ENCODE data around the gene DNAJB9. TPM values are rescaled to one million over a fixed set of nuclear protein-coding genes. Genes with fewer than 3 reads are reported as not detected.

Gene DNAJB9
- total and polyA plus RNA-seq, 2 of the 8 experiments (the other 6 are each of a cell fraction or from before 2014, with no cell fraction given), result 1.8 to 9.7 TPM

DNA sequence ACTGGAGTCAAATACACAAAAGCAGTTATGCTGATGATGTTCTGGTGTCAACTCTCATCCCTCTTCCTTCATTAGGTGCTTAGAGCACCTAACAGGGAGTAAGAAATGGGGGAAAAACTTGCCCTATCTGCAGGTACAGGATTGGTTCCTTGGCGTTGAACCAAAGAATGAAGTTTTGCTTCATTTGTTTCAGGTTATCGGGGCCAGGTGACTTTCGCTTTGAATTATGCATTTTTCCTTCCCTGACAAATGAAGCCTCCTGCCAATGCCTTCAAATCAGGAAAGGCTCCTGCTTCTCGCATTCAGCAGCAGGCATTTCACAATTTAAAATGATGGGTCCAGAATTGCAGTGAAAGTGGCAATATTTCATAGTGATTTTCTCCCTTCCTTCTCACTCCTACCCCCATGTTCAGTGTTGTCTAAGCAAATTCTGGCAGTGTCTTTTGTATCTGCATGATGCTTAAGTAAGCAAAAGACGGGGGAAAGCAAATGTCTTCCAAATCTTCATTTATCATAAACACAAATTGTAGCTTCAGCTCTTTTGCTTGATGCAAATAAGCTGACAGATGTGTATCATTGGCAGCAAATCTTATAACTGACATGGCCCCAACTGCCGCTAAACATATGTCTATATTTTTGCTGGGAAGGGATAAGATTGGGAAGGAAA lies 29.4 kb downstream of the DNAJB9 start:
- Histone ChIP-seq H3K14ac (ENCODE audit: insufficient read length) (no peak overlapping the region), H3K79me2 (ENCODE audit: control insufficient read depth in 1 of 2, insufficient read depth in 2 of 2, low read length in 2 of 2) (no peaks in the 10 kb centered on the region), H3K27ac (ENCODE audit: low read depth, low read length) (no peak overlapping the region), H2BK120ac (replicated peaks; ENCODE audit: low read depth, low read length) (no peak overlapping the region), H3K36me3 (ENCODE audit: control insufficient read depth in 2 of 4, insufficient read depth in 4 of 4, low read length in 3 of 4) (no peaks in the 10 kb centered on the region), H3K18ac (ENCODE audit: extremely low read depth, low read length) (no peak overlapping the region), H2BK20ac (ENCODE audit: low read length) (no peak overlapping the region), H3K4me2 (ENCODE audit: insufficient read depth in 1 of 2, low read depth in 2 of 2, low read length in 2 of 2) (no peak overlapping the region), H2AFZ (ENCODE audit: low read length) (no peak overlapping the region), H2AK5ac (ENCODE audit: low read depth, low read length) (no peak overlapping the region), H3K27me3 (replicated peaks in 1 of 4; ENCODE audit: control insufficient read depth in 3 of 4, extremely low read depth in 1 of 4, insufficient read depth in 3 of 4, low read length in 3 of 4) (no peaks in the 10 kb centered on the region), H3K23me2 (ENCODE audit: low read depth, low read length) (no peaks in the 10 kb centered on the region), H2BK12ac (ENCODE audit: low read depth, low read length) (no peak overlapping the region), H3K4ac (replicated peaks; ENCODE audit: insufficient read length, low read depth, low read length) (no peak overlapping the region), H3K56ac (replicated peaks; ENCODE audit: insufficient read length, low read depth, low read length) (no peak overlapping the region), H2BK5ac (ENCODE audit: low read depth, low read length) (no peak overlapping the region), H3K4me1 (replicated peaks in 1 of 4; ENCODE audit: control insufficient read depth in 3 of 4, insufficient read depth in 4 of 4, low read length in 3 of 4) (peaks cover 0 to 1% (median 0%) of the 10 kb centered on the region in 4 experiments; a peak in 3 of 7 replicates), H4K91ac (replicated peaks; ENCODE audit: insufficient read length, low read length) (no peak overlapping the region), H3K4me3 (ENCODE audit: extremely low read depth in 1 of 4, insufficient read depth in 2 of 4, low read depth in 3 of 4, low read length in 4 of 4) (no peak overlapping the region), H2BK15ac (ENCODE audit: low read length) (no peak overlapping the region), H4K20me1 (replicated peaks in 1 of 2; ENCODE audit: control insufficient read depth in 1 of 2, insufficient read depth in 2 of 2, low read length in 2 of 2) (no peaks in the 10 kb centered on the region), H3K79me1 (ENCODE audit: low read depth, low read length) (no peaks in the 10 kb centered on the region), H4K5ac (ENCODE audit: insufficient read length, low read depth, low read length) (no peak overlapping the region), H3K23ac (ENCODE audit: insufficient read length) (no peak overlapping the region), H4K8ac (ENCODE audit: extremely low read depth, insufficient read depth, low read length) (no peak overlapping the region), H3K9ac (replicated peaks in 1 of 4; ENCODE audit: extremely low read depth in 1 of 4, low read depth in 3 of 4, low read length in 3 of 4) (no peak overlapping the region), H3K9me3 (ENCODE audit: insufficient read depth in 2 of 2, low read depth in 1 of 2, low read length in 1 of 2) (no peaks in the 10 kb centered on the region)
- no peak for DNase-seq (ENCODE audit: low read depth in 1 of 2, low spot score in 2 of 2)
- ChIA-PET CTCF (ENCODE audit: partially characterized antibody) (no interaction called here), POLR2A (ENCODE audit: partially characterized antibody) (no interaction called here)
- no peak for FAIRE-seq
- 85% methylated on average over 6 of the region's 6 CpGs; no CpG with 5 or more reads in 1 of the 2 experiments for WGBS, 2 experiments (ENCODE audit: extremely low coverage in 1 of 2, insufficient coverage in 1 of 2, insufficient read length in 1 of 2, insufficient replicate concordance in 2 of 2, low coverage in 1 of 2, low lambda C conversion rate in 2 of 2, missing lambda C conversion rate in 1 of 2)
- TF ChIP-seq KDM5A (IDR thresholded peaks at IDR 0.05; ENCODE audit: low read length), result no peak
- TF ChIP-seq EZH2 (IDR thresholded peaks at IDR 0.05; ENCODE audit: low read depth, low read length, severe bottlenecking), result no peak
- no peak for TF ChIP-seq BCL11A (IDR thresholded peaks at IDR 0.05; ENCODE audit: low read depth in 2 of 2, low read length in 2 of 2)
- no peak for TF ChIP-seq SIX5 (IDR thresholded peaks at IDR 0.05; ENCODE audit: low read depth, low read length)
- no peak for TF ChIP-seq TEAD4 (IDR thresholded peaks at IDR 0.05; ENCODE audit: low read depth, low read length)
- TF ChIP-seq PHF8 (conservative IDR thresholded peaks at IDR 0.05; ENCODE audit: low read depth, low read length), result no peak
- no peak for TF ChIP-seq GTF2F1 (IDR thresholded peaks at IDR 0.05; ENCODE audit: borderline replicate concordance, low read depth, low read length)
- TF ChIP-seq CHD1 (IDR thresholded peaks at IDR 0.05; ENCODE audit: low read depth, low read length), result no peak
- no peak for TF ChIP-seq SP1 (IDR thresholded peaks at IDR 0.05; ENCODE audit: low read depth, low read length)
- TF ChIP-seq POU5F1 (IDR thresholded peaks at IDR 0.05; ENCODE audit: low read depth, low read length), result no peak
- TF ChIP-seq CBX8 (IDR thresholded peaks at IDR 0.05; ENCODE audit: borderline replicate concordance, low read depth, low read length), result no peak
- no peak for TF ChIP-seq CBX5 (IDR thresholded peaks at IDR 0.05; ENCODE audit: low read depth, low read length)
- no peak for TF ChIP-seq EGR1 (IDR thresholded peaks at IDR 0.05; ENCODE audit: borderline replicate concordance, low read depth, low read length)
- no peak for TF ChIP-seq SUZ12 (IDR thresholded peaks at IDR 0.05; ENCODE audit: low read length)
